Nephron progenitor cell (in vitro differentiated cells): ENCODE measurements around the gene ZNF236.
A peak's percentile ranks its signal among the peaks of the same experiment; 100 is the strongest.

Experiments used
- DNase-seq: peaks from one replicate; pipeline ENCODE4 v3.0.0; 2021
- H3K27ac Mint-ChIP-seq: 2 replicates; pipeline ENCODE4 v1.8.0; 2021; ENCODE audit warnings: mild to moderate bottlenecking, moderate library complexity, mixed read lengths
- H3K27me3 Mint-ChIP-seq: 2 replicates; pipeline ENCODE4 v1.8.0; 2021; ENCODE audit warnings: mild to moderate bottlenecking, low read depth, mixed read lengths; ENCODE audit not compliant: poor library complexity
- H3K36me3 Mint-ChIP-seq: 2 replicates; pipeline ENCODE4 v1.8.0; 2021; ENCODE audit warnings: low read depth, mixed read lengths
- H3K4me1 Mint-ChIP-seq: 2 replicates; pipeline ENCODE4 v1.8.0; 2021; ENCODE audit warnings: mixed read lengths
- H3K4me3 Mint-ChIP-seq: 2 replicates; pipeline ENCODE4 v1.8.0; 2021; ENCODE audit warnings: mild to moderate bottlenecking, moderate library complexity, mixed read lengths
- H3K9me3 Mint-ChIP-seq: 2 replicates; pipeline ENCODE4 v1.8.0; 2021; ENCODE audit warnings: mild to moderate bottlenecking, moderate library complexity, mixed read lengths
- CTCF ChIP-seq: fragments of 200-600 bp; sonication (generic); IDR thresholded peaks from 2 replicates; pipeline ENCODE4 v1.5.0; 2021; ENCODE audit warnings: antibody characterized with exemption

Gene ZNF236

GRCh38 chr18:76956648-76957047 lies 134.3 kb downstream of the ZNF236 start:
- Mint-ChIP-seq H3K36me3 (peaks cover 23% of the 10 kb centered on the region), H3K27ac (no peak overlapping the region), H3K9me3 (peaks cover 10% of the 10 kb centered on the region), H3K4me1 (peaks cover 13% of the 10 kb centered on the region), H3K4me3 (no peak overlapping the region), H3K27me3 (no peaks in the 10 kb centered on the region)
- no peak for TF ChIP-seq CTCF
- DNase-seq, result no peak

- DNase-seq, result no peak
- Mint-ChIP-seq H3K27ac (peak overlapping the region; percentile 8), H3K36me3 (peaks cover 20% of the 10 kb centered on the region), H3K4me1 (peaks cover 13% of the 10 kb centered on the region), H3K4me3 (no peak overlapping the region), H3K9me3 (peaks cover 19% of the 10 kb centered on the region), H3K27me3 (no peaks in the 10 kb centered on the region)
- no peak for TF ChIP-seq CTCF
These were observed 135.3 kb downstream of the ZNF236 start for GRCh38 chr18:76957384-76958355.

GRCh38 chr18:76958692-76959341 lies 136.5 kb downstream of the ZNF236 start:
- TF ChIP-seq CTCF, result no peak
- H3K27ac Mint-ChIP-seq, result peak overlapping the region; percentile 64
- no peaks in the 10 kb centered on the region for H3K27me3 Mint-ChIP-seq
- H3K4me1 Mint-ChIP-seq, result peaks cover 13% of the 10 kb centered on the region
- no peak for DNase-seq
- H3K4me3 Mint-ChIP-seq, result no peak overlapping the region
- H3K9me3 Mint-ChIP-seq, result peaks cover 29% of the 10 kb centered on the region
- peaks cover 15% of the 10 kb centered on the region for H3K36me3 Mint-ChIP-seq

GRCh38 chr18:76959605-76960004 lies 137.2 kb downstream of the ZNF236 start:
- H3K36me3 Mint-ChIP-seq, result peaks cover 15% of the 10 kb centered on the region
- no peaks in the 10 kb centered on the region for H3K27me3 Mint-ChIP-seq
- peak overlapping the region; percentile 74 for H3K27ac Mint-ChIP-seq

GRCh38 chr18:76960528-76961035 lies 138.2 kb downstream of the ZNF236 start:
- no peak overlapping the region for H3K4me3 Mint-ChIP-seq
- H3K4me1 Mint-ChIP-seq, result peaks cover 13% of the 10 kb centered on the region
- no peak overlapping the region for H3K27ac Mint-ChIP-seq
- peaks cover 15% of the 10 kb centered on the region for H3K36me3 Mint-ChIP-seq
- TF ChIP-seq CTCF, result no peak
- no peak for DNase-seq
- H3K27me3 Mint-ChIP-seq, result no peaks in the 10 kb centered on the region
- H3K9me3 Mint-ChIP-seq, result peaks cover 38% of the 10 kb centered on the region

More at GRCh38 chr18:76959605-76960004, 137.2 kb downstream of the ZNF236 start:
- no peak overlapping the region for H3K4me3 Mint-ChIP-seq
- no peak for DNase-seq
- peaks cover 13% of the 10 kb centered on the region for H3K4me1 Mint-ChIP-seq
- no peak for TF ChIP-seq CTCF
- H3K9me3 Mint-ChIP-seq, result peaks cover 34% of the 10 kb centered on the region
